Peyer's patch (tissue), 4 donors: ENCODE results near the gene SGSM2. TPM values are rescaled to one million over a fixed set of nuclear protein-coding genes. Genes with fewer than 3 reads are reported as not detected.

Source experiments
- DNase-seq, 3 donors: peaks; one replicate each; pipeline ENCODE4 v3.0.0-alpha.2; 2017 to 2019
- H3K27ac ChIP-seq, 4 donors: fragments of 200-600 bp; sonication (generic); one replicate each; pipeline ENCODE4 v1.5.1; 2016 to 2019
- H3K27me3 ChIP-seq, 2 donors: fragments of 200-600 bp; sonication (generic); one replicate each; pipeline ENCODE4 v1.5.1; 2019
- H3K36me3 ChIP-seq, 3 donors: fragments of 200-600 bp; sonication (generic); one replicate each; pipeline ENCODE4 v1.5.1; 2016 to 2019
- H3K4me1 ChIP-seq, 4 donors: fragments of 200-600 bp; sonication (generic); one replicate each; pipeline ENCODE4 v1.5.1; 2016 to 2019
- H3K4me3 ChIP-seq, 4 donors: fragments of 200-600 bp; sonication (generic); 1 replicate in 3 of 4; 2 replicates in 1 of 4; pipeline ENCODE4 v1.5.1; 2016 to 2019; ENCODE audit warnings: mild to moderate bottlenecking in 1 of 4
- H3K9me3 ChIP-seq, 4 donors: fragments of 200-600 bp; sonication (generic); one replicate each; pipeline ENCODE4 v1.5.1; 2016 to 2019; ENCODE audit warnings: mild to moderate bottlenecking in 1 of 4
- POLR2A ChIP-seq, 2 donors: fragments of 450-650 bp; IDR thresholded peaks; one replicate each; pipeline ENCODE4 v1.5.1; 2017; ENCODE audit warnings: antibody characterized with exemption in 2 of 2, mild to moderate bottlenecking in 2 of 2, moderate library complexity in 2 of 2
- total RNA-seq, 4 donors: library from RNA; depleted of rRNA; stranded (reverse); fragments of >200 nt; gene quantifications; one replicate each; pipeline ENCODE4 v1.1.0, GENCODE V29; 2016
- TF ChIP-seq, protein P1 (sequence below), 6 experiments: fragments of 450-650 bp in 4 of 6; fragments of 200-600 bp in 2 of 6; sonication (generic) in 1 of 6; IDR thresholded peaks; one replicate each; pipeline ENCODE4 v1.5.1; 2017 to 2019; ENCODE audit warnings: antibody characterized with exemption in 6 of 6, mild to moderate bottlenecking in 3 of 6, moderate library complexity in 1 of 6

The SGSM2 gene
- total RNA-seq, 4 donors from 2014 or later = 48.5 to 151 (median 113) TPM

DNA sequence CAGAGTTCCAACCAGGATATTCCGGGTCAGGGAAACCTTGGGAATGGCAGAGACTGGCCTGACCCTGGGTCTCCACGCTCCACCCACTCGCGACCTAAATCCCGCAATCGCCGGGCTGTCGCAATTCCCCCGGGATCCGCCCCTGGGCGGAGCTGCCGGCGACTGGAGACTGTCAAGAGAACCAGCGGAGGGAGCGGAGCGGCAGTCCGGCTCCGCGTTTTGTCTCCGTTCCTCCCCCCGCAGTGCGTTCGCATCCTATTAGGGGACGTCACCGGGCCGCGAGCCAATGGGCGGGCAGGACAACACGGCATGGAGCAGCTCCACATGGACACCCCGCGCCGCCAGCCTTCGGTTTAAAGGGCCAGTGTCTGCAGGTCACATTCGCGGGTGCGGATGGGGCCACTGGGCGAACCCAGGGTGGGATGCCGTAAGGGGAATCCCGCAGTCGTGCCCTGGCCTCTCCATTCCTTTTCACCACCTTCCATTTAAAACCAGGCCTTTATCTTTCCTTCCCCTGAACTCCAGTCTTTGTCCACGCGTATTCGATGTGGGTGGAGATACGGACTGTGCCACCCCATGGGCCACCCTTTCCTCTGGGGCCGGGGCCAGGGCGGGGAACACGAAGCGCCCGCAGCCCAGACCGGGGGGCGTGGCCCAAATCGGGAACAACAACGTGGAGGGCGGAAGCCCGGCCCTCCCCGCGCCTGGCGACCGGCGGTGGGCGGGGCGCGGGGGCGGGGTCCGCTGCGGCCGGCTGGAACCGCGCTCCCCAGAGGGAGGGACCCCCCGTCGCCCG lies 64.3 kb downstream of the SGSM2 start:
- peak overlapping the region; percentile 93 to 100 (median 96) for H3K27ac ChIP-seq
- no peaks in the 10 kb centered on the region for H3K36me3 ChIP-seq
- DNase-seq = peak; percentile 99 to 100 (median 100)
- H3K4me1 ChIP-seq = peaks cover 6 to 62% (median 24%) of the 10 kb centered on the region in 4 donors
- peak overlapping the region; percentile 59 to 93 (median 83) for H3K4me3 ChIP-seq
- no peaks in the 10 kb centered on the region for H3K9me3 ChIP-seq
- no peaks in the 10 kb centered on the region for H3K27me3 ChIP-seq
- TF ChIP-seq, protein P1, sequence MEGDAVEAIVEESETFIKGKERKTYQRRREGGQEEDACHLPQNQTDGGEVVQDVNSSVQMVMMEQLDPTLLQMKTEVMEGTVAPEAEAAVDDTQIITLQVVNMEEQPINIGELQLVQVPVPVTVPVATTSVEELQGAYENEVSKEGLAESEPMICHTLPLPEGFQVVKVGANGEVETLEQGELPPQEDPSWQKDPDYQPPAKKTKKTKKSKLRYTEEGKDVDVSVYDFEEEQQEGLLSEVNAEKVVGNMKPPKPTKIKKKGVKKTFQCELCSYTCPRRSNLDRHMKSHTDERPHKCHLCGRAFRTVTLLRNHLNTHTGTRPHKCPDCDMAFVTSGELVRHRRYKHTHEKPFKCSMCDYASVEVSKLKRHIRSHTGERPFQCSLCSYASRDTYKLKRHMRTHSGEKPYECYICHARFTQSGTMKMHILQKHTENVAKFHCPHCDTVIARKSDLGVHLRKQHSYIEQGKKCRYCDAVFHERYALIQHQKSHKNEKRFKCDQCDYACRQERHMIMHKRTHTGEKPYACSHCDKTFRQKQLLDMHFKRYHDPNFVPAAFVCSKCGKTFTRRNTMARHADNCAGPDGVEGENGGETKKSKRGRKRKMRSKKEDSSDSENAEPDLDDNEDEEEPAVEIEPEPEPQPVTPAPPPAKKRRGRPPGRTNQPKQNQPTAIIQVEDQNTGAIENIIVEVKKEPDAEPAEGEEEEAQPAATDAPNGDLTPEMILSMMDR (IDR thresholded peaks at IDR 0.05) = peak in 2 of 6 experiments; percentile 3 to 35
- TF ChIP-seq POLR2A (IDR thresholded peaks at IDR 0.05) = peak in 1 of 2 donors; percentile 47

DNA sequence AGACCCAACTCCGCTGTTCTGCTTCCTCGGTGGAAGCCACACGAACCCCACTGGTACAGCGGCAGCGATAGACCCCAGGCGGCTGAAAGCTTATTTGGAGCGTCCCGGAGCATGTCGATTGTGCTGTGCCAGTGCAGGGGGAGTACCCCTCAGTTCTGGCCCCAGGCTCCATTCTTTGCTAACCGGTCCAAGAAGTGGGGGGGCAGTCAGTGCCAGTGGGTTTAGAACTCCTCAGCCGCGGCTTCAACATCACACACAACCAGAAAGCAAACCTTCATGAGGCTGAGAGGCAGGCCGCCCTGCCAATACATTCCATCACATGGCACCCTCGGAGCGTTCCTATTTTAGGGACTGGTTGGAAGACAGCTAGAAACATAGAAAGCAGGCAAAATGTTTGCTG lies 65.2 kb downstream of the SGSM2 start:
- Histone ChIP-seq H3K27ac (peak overlapping the region; percentile 93 to 100 (median 96)), H3K27me3 (no peaks in the 10 kb centered on the region), H3K36me3 (no peaks in the 10 kb centered on the region), H3K4me3 (peak overlapping the region; percentile 59 to 93 (median 83)), H3K4me1 (peaks cover 0 to 65% (median 15%) of the 10 kb centered on the region in 4 donors), H3K9me3 (no peaks in the 10 kb centered on the region)
- peak in 1 of 3 donors; percentile 47 for DNase-seq
- TF ChIP-seq, protein P1 (IDR thresholded peaks at IDR 0.05) = no peak
- no peak for TF ChIP-seq POLR2A (IDR thresholded peaks at IDR 0.05)

DNA sequence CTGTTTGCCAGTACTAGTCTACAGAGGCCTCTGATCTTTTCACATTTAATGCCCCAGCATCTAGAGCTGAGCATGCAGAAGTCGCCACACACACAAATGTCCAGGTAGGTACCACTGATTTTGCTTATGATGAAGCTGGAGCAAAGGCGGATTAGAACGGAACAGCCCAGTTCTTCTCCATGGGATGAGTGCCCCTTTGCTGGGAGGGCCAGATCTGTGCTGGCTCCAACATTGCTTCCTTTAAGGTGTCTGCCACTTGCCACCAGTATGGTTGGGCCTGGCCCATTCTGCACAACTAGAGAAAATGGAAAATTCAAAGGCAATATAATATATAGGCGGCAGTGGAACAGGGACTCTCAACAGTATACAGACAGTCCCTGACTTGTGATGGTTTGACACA lies 65.7 kb downstream of the SGSM2 start:
- no peaks in the 10 kb centered on the region for H3K27me3 ChIP-seq
- H3K4me1 ChIP-seq = peaks cover 0 to 61% (median 14%) of the 10 kb centered on the region in 4 donors
- no peaks in the 10 kb centered on the region for H3K9me3 ChIP-seq
- peak overlapping the region in 2 of 4 donors; percentile 93 to 100 for H3K27ac ChIP-seq
- H3K4me3 ChIP-seq = peak overlapping the region in 1 of 4 donors; percentile 59
- H3K36me3 ChIP-seq = no peaks in the 10 kb centered on the region
- DNase-seq = no peak
- TF ChIP-seq, protein P1 (IDR thresholded peaks at IDR 0.05) = no peak
- no peak for TF ChIP-seq POLR2A (IDR thresholded peaks at IDR 0.05)

DNA sequence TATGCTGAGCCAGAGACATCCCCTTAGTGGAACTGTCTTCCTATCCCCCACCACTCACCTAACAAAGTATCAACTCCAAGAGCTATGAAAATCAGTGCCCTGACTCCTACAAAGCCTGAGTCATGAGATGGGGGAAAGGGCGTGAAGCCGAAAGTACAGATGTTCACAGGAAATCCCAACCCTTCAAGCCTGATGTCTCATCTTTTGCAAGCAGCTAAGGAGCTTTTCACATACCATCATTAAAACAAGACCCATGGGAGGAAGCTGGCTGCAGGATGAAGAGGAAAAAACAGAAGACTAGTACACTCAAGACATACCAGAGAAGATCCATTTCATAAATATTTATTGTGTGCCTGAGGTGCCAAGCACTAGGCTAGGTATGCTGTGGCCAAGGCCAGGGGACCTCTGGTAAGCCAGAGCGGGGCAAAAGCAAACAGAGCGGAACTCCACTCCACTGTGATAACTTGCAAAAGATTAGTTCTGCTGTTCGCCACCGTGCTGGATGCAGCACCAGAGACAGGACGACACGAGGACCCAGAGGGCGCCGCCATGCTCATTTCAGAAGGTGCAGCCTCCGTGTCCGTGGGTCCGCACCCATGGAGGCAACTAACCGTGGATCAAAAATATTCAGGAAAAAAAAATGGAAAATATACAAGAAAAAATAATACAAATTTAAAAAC lies 68.1 kb downstream of the SGSM2 start:
- H3K36me3 ChIP-seq = no peaks in the 10 kb centered on the region
- peak overlapping the region in 3 of 4 donors; percentile 86 to 97 (median 97) for H3K27ac ChIP-seq
- no peak for DNase-seq
- H3K9me3 ChIP-seq = no peaks in the 10 kb centered on the region
- H3K27me3 ChIP-seq = no peaks in the 10 kb centered on the region
- TF ChIP-seq POLR2A (IDR thresholded peaks at IDR 0.05) = no peak
- TF ChIP-seq, protein P1 (IDR thresholded peaks at IDR 0.05) = no peak
- peaks cover 0 to 54% (median 9%) of the 10 kb centered on the region in 4 donors for H3K4me1 ChIP-seq
- H3K4me3 ChIP-seq = no peak overlapping the region

DNA sequence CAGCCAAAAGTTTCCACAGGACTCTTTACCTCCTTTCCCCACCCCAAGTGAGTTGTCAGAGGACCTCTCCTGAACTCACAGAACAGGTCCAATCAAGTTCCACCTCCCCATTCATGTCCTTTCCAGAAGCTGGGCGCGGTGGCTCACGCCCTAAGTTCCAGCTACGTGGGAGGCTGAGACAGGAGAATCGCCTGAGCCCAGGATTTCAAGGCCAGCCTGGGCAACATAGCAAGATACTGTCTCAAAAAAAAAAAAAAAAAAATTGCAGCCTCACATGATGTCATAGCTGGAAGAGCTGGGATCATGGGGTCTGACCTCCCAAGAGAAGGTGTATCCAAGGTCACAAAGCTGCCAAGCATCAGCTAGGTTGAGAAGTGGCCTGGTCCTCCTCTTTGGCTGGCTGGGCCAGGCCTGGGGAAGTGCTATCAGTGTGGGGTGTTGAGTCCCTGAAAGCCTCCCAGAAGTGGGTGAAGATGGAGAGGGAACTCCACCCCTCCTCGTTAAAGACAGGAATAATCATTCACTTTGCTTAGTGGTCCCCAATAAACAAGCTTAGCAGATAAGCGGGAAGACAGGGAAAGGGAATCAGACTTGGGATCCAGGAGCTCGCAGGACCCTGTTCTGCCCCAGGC lies 69.1 kb downstream of the SGSM2 start:
- Histone ChIP-seq H3K4me1 (peaks cover 0 to 54% (median 8%) of the 10 kb centered on the region in 4 donors), H3K36me3 (no peaks in the 10 kb centered on the region), H3K27ac (peak overlapping the region; percentile 53 to 97 (median 92)), H3K27me3 (no peaks in the 10 kb centered on the region), H3K9me3 (no peaks in the 10 kb centered on the region), H3K4me3 (peak overlapping the region in 2 of 4 donors; percentile 8 to 32)
- TF ChIP-seq, protein P1 (IDR thresholded peaks at IDR 0.05) = no peak
- TF ChIP-seq POLR2A (IDR thresholded peaks at IDR 0.05) = peak in 1 of 2 donors; percentile 17
- peak in 2 of 3 donors; percentile 72 to 73 for DNase-seq
